NT2/D1 (cell line): ENCODE results near the gene CTSK.

Experiments used
- DNase-seq: peaks from one replicate; pipeline ENCODE4 v3.0.0-alpha.2; 2011; ENCODE audit warnings: low read depth, low spot score
- H3K27me3 ChIP-seq: 2 replicates; pipeline ENCODE4 v1.6.0; 2011; ENCODE audit warnings: mild to moderate bottlenecking; ENCODE audit not compliant: insufficient read length, insufficient read depth
- H3K36me3 ChIP-seq: 2 replicates; pipeline ENCODE4 v1.6.1; 2011; ENCODE audit warnings: mild to moderate bottlenecking, low read length, mixed read lengths; ENCODE audit not compliant: insufficient read depth, insufficient read length
- H3K4me1 ChIP-seq: 2 replicates; pipeline ENCODE4 v1.5.1; 2011; ENCODE audit not compliant: insufficient read depth, insufficient read length
- H3K4me3 ChIP-seq: 2 replicates; pipeline ENCODE4 v1.5.1; 2011; ENCODE audit warnings: low read depth; ENCODE audit not compliant: insufficient read length
- H3K9ac ChIP-seq: 2 replicates; pipeline ENCODE4 v1.6.0; 2011; ENCODE audit warnings: low read depth; ENCODE audit not compliant: insufficient read length
- H3K9me3 ChIP-seq: 2 replicates; pipeline ENCODE4 v1.5.1; 2011; ENCODE audit warnings: mild to moderate bottlenecking, low read length; ENCODE audit not compliant: insufficient read depth
- SUZ12 ChIP-seq: IDR thresholded peaks from 2 replicates; pipeline ENCODE4 v1.6.1; 2011; ENCODE audit not compliant: insufficient read length, insufficient read depth; ENCODE audit errors: extremely low read depth
- YY1 ChIP-seq: IDR thresholded peaks from 2 replicates; pipeline ENCODE4 v1.6.1; 2011; ENCODE audit not compliant: insufficient read length, insufficient read depth
- ZNF274 ChIP-seq: IDR thresholded peaks from 2 replicates; pipeline ENCODE4 v1.6.1; 2011; ENCODE audit warnings: mild to moderate bottlenecking, low read depth, low read length

Gene CTSK

DNA sequence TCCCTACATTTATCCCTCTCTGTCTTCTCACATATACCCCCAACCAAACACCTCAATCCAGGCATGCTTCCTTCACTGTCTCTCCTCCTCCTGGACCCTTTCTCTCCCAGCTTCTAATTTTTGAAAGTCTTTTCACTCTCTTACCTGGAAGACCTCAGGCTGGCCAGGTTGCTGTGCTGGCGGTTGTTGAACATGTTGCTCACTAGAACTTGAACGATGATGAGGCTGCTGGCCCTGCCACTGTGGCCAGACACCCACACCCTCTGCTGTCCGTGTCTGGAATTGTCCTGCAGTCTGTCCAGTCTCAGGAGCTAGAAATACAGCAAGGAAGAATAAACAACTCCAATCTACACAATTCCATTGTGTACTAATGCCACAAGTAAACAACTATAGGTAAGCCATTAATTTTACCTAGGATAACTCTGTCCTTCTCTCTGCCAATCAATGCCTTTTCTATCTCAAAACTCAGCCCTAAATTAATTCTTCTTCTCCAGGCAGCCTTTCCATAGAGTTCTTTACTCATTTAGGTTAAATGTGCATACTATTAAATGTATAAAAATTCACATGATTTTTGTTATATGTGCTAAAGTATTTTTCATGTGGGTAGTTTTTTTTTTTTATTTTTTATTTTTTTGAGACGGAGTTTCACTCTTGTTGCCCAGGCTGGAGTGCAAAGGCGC, 5.1 kb upstream of the CTSK start:
- H3K4me1 ChIP-seq: peaks cover 2% of the 10 kb centered on the region
- no peaks in the 10 kb centered on the region for H3K27me3 ChIP-seq
- H3K9me3 ChIP-seq: no peaks in the 10 kb centered on the region
- H3K4me3 ChIP-seq: no peak overlapping the region
- TF ChIP-seq ZNF274 (no peak), YY1 (no peak), SUZ12 (no peak)
- H3K9ac ChIP-seq: no peak overlapping the region
- DNase-seq: peak; percentile 71
- H3K36me3 ChIP-seq: peaks cover 77% of the 10 kb centered on the region

DNA sequence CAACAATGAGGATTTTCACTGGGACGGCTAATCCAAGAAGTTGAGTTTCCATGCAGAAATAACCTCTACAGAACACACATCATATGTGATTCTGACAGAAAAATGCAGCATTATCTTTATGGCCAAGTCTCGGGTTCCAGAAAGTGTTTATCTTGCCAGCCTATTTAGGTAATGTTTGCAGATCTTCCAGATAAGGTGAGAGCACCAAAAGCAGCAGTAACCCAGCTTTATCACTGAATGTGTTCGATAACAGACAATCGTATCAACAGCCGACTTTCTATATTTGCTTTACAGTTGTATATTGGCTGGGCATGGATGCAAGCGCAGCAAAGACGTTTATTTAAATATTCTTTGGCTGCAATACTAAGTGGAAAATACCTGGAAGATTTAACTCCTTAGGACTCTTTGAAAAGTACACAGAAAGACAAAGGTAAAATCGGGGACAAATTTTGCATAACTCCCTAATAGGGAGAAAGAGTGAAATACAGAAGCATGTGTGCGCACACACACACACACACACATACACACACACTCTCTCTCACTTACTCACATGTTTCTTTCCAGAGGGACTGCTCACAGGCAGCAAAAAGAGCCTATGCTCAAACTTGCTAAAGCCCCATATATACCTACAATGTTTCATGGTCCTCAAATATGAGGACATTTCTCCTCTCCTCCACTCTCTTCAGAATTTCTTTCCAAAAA, 3.0 kb upstream of the CTSK start:
- no peak overlapping the region for H3K9ac ChIP-seq
- H3K27me3 ChIP-seq: no peaks in the 10 kb centered on the region
- no peak for TF ChIP-seq YY1
- no peak for TF ChIP-seq SUZ12
- TF ChIP-seq ZNF274: no peak
- H3K9me3 ChIP-seq: no peaks in the 10 kb centered on the region
- DNase-seq: no peak
- peaks cover 3% of the 10 kb centered on the region for H3K4me1 ChIP-seq
- H3K4me3 ChIP-seq: no peak overlapping the region
- H3K36me3 ChIP-seq: peaks cover 61% of the 10 kb centered on the region

DNA sequence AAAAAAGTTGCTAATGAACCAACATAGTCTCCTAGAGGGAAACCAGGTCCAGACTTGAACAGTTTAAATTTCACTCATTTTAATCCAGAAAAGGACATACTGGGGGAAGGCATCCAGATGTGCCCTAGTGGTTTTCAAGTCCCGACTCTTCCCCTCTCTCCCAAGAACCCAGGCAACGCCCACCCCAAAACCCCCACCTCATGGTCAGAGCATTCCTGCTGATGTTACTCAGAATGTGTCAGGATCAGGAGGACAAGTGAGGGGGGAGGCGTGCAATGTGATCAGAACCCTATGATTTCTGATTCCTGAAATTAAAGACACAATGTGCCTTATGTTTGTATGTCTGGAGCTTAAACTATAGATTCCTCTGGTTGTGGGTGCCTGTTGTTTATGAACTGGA, 1.6 kb upstream of the CTSK start:
- H3K36me3 ChIP-seq: peaks cover 52% of the 10 kb centered on the region
- no peaks in the 10 kb centered on the region for H3K27me3 ChIP-seq
- H3K9ac ChIP-seq: no peak overlapping the region
- H3K4me1 ChIP-seq: peaks cover 6% of the 10 kb centered on the region
- no peak for TF ChIP-seq ZNF274
- TF ChIP-seq SUZ12: no peak
- no peak for TF ChIP-seq YY1
- no peak overlapping the region for H3K4me3 ChIP-seq
- no peaks in the 10 kb centered on the region for H3K9me3 ChIP-seq
- no peak for DNase-seq

DNA sequence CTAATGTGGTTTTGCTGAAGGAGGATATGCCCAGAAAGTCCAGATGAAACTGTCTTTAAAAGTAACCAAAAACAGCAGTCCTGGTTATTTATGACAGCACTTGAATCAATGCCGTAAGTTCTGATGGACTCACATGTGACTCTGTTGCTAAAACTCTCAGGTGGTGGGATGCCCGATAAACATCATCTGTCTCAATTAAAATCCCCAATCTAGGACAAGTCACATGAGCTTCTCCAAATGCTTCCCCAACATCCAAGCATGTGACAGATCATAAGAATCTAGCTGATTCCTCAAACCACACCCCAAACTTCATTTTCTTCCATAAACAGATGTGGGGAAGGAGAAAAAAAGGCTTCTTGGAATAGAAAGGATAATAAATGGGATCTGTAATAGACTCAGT, 786 bp upstream of the CTSK start:
- TF ChIP-seq YY1 (no peak), ZNF274 (no peak), SUZ12 (no peak)
- no peak overlapping the region for H3K4me3 ChIP-seq
- no peak for DNase-seq
- no peaks in the 10 kb centered on the region for H3K27me3 ChIP-seq
- H3K9me3 ChIP-seq: no peaks in the 10 kb centered on the region
- H3K9ac ChIP-seq: no peak overlapping the region
- H3K4me1 ChIP-seq: peaks cover 6% of the 10 kb centered on the region
- peaks cover 44% of the 10 kb centered on the region for H3K36me3 ChIP-seq

DNA sequence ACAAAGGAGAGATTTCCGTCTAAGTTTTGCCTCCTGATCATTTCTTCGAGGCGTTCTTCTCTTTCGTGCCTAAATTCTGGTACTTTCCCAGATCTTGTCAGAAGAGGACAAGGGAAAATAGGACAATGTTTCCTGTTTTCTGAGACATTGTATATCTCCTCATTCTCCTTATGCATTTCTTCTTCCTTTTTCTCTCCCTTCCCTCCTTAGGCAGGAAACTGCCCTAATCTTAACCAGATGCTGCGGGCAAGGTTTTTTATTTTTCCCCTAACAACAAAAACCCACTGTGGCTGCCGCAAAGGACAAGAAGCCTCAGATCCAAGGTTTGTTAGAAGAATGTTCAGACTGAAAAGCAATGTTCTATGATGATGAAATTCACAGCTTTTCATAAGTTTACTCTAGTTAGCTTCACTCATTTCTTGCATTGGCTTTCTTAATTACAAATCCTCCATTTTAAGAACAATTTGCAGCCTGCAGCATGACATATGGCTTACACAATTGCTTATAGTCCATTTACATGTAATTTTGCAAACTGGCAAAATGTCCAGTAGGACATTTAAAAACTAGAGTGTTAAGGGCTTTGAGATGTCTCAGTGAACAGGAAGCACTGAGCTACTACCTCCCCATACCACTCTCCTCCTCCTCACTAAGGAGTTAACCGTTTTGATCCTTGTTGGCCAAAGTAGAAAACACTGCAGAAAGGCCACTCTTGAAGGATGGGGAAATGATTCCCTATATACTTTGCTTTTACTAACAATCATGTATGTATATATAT, 624 bp downstream of the CTSK start:
- no peak overlapping the region for H3K4me3 ChIP-seq
- H3K9ac ChIP-seq: no peak overlapping the region
- TF ChIP-seq YY1 (no peak), SUZ12 (no peak), ZNF274 (no peak)
- DNase-seq: no peak
- H3K9me3 ChIP-seq: no peaks in the 10 kb centered on the region
- H3K27me3 ChIP-seq: no peaks in the 10 kb centered on the region
- H3K4me1 ChIP-seq: peaks cover 6% of the 10 kb centered on the region
- H3K36me3 ChIP-seq: peaks cover 30% of the 10 kb centered on the region

DNA sequence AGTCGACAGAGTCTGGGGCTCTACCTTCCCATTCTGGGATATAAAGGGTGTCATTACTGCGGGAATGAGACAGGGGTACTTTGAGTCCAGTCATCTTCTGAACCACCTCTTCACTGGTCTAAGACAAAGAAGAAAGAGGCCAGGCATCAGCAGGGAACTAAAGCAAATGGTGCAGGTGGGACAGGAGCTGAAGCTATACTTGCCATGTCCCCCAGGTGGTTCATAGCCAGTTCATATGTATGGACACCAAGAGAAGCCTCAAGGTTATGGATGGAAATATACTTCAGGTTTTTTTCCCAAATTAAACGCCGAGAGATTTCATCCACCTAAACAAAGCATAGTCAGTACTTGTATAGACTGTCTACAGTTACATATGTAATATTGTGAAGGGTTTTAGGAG, 2.2 kb downstream of the CTSK start:
- Histone ChIP-seq H3K4me1 (peaks cover 6% of the 10 kb centered on the region), H3K36me3 (peaks cover 15% of the 10 kb centered on the region), H3K27me3 (no peaks in the 10 kb centered on the region), H3K9ac (no peak overlapping the region), H3K9me3 (no peaks in the 10 kb centered on the region), H3K4me3 (no peak overlapping the region)
- no peak for DNase-seq
- TF ChIP-seq SUZ12 (no peak), ZNF274 (no peak), YY1 (no peak)

DNA sequence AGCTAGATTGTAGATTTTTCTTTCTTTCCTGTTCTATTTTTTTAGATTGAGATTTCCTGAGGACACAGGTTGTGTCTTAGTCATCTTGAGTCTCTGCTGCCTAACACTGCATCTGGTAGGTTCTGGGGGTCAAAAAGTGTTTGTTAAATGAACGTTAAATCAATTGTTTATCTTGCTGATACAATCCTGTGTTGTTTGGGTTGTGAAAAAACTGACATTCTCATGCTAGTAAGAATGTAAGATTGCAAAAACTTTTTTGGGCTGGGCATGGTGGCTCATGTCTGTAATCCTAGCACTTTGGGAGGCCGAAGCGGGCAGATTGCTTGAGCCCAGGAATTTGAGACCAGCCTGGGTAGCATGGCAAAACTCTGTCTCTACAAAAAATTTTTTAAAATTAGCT, 3.4 kb downstream of the CTSK start:
- Histone ChIP-seq H3K4me3 (no peak overlapping the region), H3K9ac (no peak overlapping the region), H3K36me3 (peaks cover 4% of the 10 kb centered on the region), H3K27me3 (no peaks in the 10 kb centered on the region), H3K9me3 (no peaks in the 10 kb centered on the region), H3K4me1 (peaks cover 6% of the 10 kb centered on the region)
- TF ChIP-seq SUZ12 (no peak), ZNF274 (no peak), YY1 (no peak)
- DNase-seq: no peak
